GM04503 (cell line): ENCODE results near the gene IL17RE.

Source experiments
- DNase-seq: peaks from one replicate; pipeline ENCODE4 v3.0.0-alpha.2; 2012; ENCODE audit warnings: low read depth

IL17RE gene

GRCh38 chr3:9957214-9957613 is 54.6 kb downstream of the IL17RE start:
- DNase-seq = no peak

GRCh38 chr3:9965200-9965875 is 62.7 kb downstream of the IL17RE start:
- no peak for DNase-seq
